Stimulated activated CD8-positive, alpha-beta memory T cell treated with anti-CD3 and anti-CD28 coated beads, Interleukin-15, amount 100 ng/mL, for 24 hours (primary cell): Measurements from ENCODE around the gene ADAM11.
A peak's percentile ranks its signal among the peaks of the same experiment; 100 is the strongest.

Source experiments
- DNase-seq: peaks from one replicate; pipeline ENCODE4 v3.0.0-alpha.2; 2020; ENCODE audit warnings: low read depth

ADAM11 gene

GRCh38 chr17:44757918-44758413 lies 822 bp upstream of the ADAM11 start:
- DNase-seq, result no peak

- DNase-seq, result no peak
Measured at GRCh38 chr17:44759086-44759915, 513 bp downstream of the ADAM11 start.

GRCh38 chr17:44759916-44760243 lies 1.1 kb downstream of the ADAM11 start:
- DNase-seq, result no peak

- DNase-seq, result no peak
Measured at GRCh38 chr17:44760474-44761308, 1.9 kb downstream of the ADAM11 start.

GRCh38 chr17:44761932-44762810 lies 3.4 kb downstream of the ADAM11 start:
- DNase-seq, result no peak

- no peak for DNase-seq
Measured at GRCh38 chr17:44763170-44763569, 4.4 kb downstream of the ADAM11 start.

GRCh38 chr17:44765965-44766364 lies 7.2 kb downstream of the ADAM11 start:
- DNase-seq, result no peak

GRCh38 chr17:44766409-44767038 lies 7.7 kb downstream of the ADAM11 start:
- DNase-seq, result no peak

- no peak for DNase-seq
Measured at GRCh38 chr17:44767493-44767892, 8.7 kb downstream of the ADAM11 start.

GRCh38 chr17:44768505-44769142 lies 9.8 kb downstream of the ADAM11 start:
- DNase-seq, result no peak

GRCh38 chr17:44769230-44769629 lies 10.4 kb downstream of the ADAM11 start:
- no peak for DNase-seq

- no peak for DNase-seq
Measured at GRCh38 chr17:44769647-44770084, 10.9 kb downstream of the ADAM11 start.

GRCh38 chr17:44770166-44770925 lies 11.6 kb downstream of the ADAM11 start:
- DNase-seq, result no peak

- no peak for DNase-seq
Measured at GRCh38 chr17:44772308-44773045, 13.7 kb downstream of the ADAM11 start.

- DNase-seq, result no peak
Measured at GRCh38 chr17:44773140-44773539, 14.4 kb downstream of the ADAM11 start.

- peak; percentile 81 for DNase-seq
Measured at GRCh38 chr17:44774271-44775135, 15.7 kb downstream of the ADAM11 start.

GRCh38 chr17:44775136-44775837 lies 16.5 kb downstream of the ADAM11 start:
- DNase-seq, result peak; percentile 88
